Body of pancreas (tissue), 4 donors: ENCODE results near the gene FAM83F. TPM values are rescaled to one million over a fixed set of nuclear protein-coding genes. Genes with fewer than 3 reads are reported as not detected.
A peak's percentile ranks its signal among the peaks of the same experiment; 100 is the strongest.

ENCODE experiments used
- ATAC-seq: fragments of 150-250 bp; one replicate; pipeline ENCODE4 v1.9.1; 2016
- DNase-seq, 4 donors: peaks; one replicate each; pipeline ENCODE4 v3.0.0-alpha.2; 2019
- H3K27ac ChIP-seq, 4 donors: fragments of 200-600 bp; sonication (generic); 1 replicate in 3 of 4; 2 replicates in 1 of 4; pipeline versions ENCODE4 v1.5.1 to v1.6.1; 2016 to 2019; ENCODE audit warnings: mild to moderate bottlenecking in 1 of 4, mixed read lengths in 1 of 4, moderate library complexity in 1 of 4
- H3K27me3 ChIP-seq, 2 donors: fragments of 200-600 bp; sonication (generic); one replicate each; pipeline ENCODE4 v1.6.0; 2016; ENCODE audit warnings: mild to moderate bottlenecking in 1 of 2
- H3K36me3 ChIP-seq, 2 donors: fragments of 200-600 bp; sonication (generic); replicated peaks in 1 of 2; 2 replicates each; pipeline ENCODE4 v1.5.1; 2016; ENCODE audit warnings: low read depth in 2 of 2; ENCODE audit not compliant: insufficient read depth in 1 of 2
- H3K4me1 ChIP-seq: fragments of 200-600 bp; sonication (generic); one replicate; pipeline ENCODE4 v1.6.0; 2016
- H3K4me3 ChIP-seq, 2 donors: fragments of 200-600 bp; sonication (generic); 1 replicate in 1 of 2; 2 replicates in 1 of 2; pipeline ENCODE4 v1.5.1; 2016 to 2019
- H3K9me3 ChIP-seq, 3 donors: fragments of 200-600 bp; sonication (generic); 1 replicate in 2 of 3; 2 replicates in 1 of 3; pipeline ENCODE4 v1.5.1; 2016
- POLR2A ChIP-seq, 3 donors: fragments of 450-650 bp; IDR thresholded peaks; one replicate each; pipeline ENCODE4 v1.6.1; 2016; ENCODE audit warnings: antibody characterized with exemption in 3 of 3, mild to moderate bottlenecking in 2 of 3
- WGBS, 2 donors: methylation state at CpG; one replicate each; pipeline ENCODE4 v1.1.5; 2017; 5-methylcytosine and 5-hydroxymethylcytosine counted together
- intact Hi-C: fragments of 100-400 bp; cut with DNase I; formaldehyde crosslinking; loops from one replicate; pipeline ENCODE4 v1.15.1; 2023
- total RNA-seq, 2 donors: library from RNA; depleted of rRNA; stranded (reverse); fragments of >200 nt; gene quantifications; one replicate each; pipeline ENCODE4 v1.1.0, GENCODE V29; 2016
- TF ChIP-seq, protein P1 (sequence below), 7 experiments: fragments of 450-650 bp in 4 of 7; fragments of 200-600 bp in 3 of 7; sonication (generic) in 3 of 7; IDR thresholded peaks; one replicate each; pipeline ENCODE4 v1.5.1; 2016 to 2019; ENCODE audit warnings: antibody characterized with exemption in 7 of 7

Gene FAM83F
- total RNA-seq, 2 donors from 2014 or later = 8.9 to 9.1 TPM

DNA sequence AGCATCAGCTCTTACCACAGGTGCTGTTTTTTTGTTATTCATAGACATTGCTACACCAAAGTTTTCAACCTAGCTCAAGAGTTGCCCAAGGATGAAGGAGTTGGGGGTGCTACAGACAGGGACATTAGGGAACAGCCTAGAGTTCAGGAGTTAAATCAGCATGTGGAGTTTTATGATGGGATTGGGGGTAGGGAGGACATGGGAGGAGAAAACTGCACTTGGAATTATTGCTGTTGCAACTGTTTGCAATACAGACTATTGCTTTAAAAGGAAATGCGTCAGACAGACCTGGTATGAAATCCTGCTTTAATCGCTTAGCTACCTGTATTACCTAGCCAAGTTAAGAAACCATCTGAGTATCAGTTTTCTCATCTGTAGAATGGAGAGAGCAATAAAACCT is 28.3 kb upstream of the FAM83F start:
- 88% methylated on average over 2 of the region's 2 CpGs for WGBS, 2 donors
- H3K36me3 ChIP-seq = no peaks in the 10 kb centered on the region
- intact Hi-C loops = no loop called here
- ATAC-seq (no peak), DNase-seq (no peak)
- no peaks in the 10 kb centered on the region for H3K9me3 ChIP-seq
- H3K27me3 ChIP-seq = no peaks in the 10 kb centered on the region
- H3K27ac ChIP-seq = peak overlapping the region in 3 of 4 donors; percentile 60 to 67 (median 61)
- peaks cover 25% of the 10 kb centered on the region for H3K4me1 ChIP-seq
- no peak for TF ChIP-seq POLR2A (IDR thresholded peaks at IDR 0.05)
- TF ChIP-seq, protein P1, sequence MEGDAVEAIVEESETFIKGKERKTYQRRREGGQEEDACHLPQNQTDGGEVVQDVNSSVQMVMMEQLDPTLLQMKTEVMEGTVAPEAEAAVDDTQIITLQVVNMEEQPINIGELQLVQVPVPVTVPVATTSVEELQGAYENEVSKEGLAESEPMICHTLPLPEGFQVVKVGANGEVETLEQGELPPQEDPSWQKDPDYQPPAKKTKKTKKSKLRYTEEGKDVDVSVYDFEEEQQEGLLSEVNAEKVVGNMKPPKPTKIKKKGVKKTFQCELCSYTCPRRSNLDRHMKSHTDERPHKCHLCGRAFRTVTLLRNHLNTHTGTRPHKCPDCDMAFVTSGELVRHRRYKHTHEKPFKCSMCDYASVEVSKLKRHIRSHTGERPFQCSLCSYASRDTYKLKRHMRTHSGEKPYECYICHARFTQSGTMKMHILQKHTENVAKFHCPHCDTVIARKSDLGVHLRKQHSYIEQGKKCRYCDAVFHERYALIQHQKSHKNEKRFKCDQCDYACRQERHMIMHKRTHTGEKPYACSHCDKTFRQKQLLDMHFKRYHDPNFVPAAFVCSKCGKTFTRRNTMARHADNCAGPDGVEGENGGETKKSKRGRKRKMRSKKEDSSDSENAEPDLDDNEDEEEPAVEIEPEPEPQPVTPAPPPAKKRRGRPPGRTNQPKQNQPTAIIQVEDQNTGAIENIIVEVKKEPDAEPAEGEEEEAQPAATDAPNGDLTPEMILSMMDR (IDR thresholded peaks at IDR 0.05) = no peak
- no peak overlapping the region for H3K4me3 ChIP-seq

DNA sequence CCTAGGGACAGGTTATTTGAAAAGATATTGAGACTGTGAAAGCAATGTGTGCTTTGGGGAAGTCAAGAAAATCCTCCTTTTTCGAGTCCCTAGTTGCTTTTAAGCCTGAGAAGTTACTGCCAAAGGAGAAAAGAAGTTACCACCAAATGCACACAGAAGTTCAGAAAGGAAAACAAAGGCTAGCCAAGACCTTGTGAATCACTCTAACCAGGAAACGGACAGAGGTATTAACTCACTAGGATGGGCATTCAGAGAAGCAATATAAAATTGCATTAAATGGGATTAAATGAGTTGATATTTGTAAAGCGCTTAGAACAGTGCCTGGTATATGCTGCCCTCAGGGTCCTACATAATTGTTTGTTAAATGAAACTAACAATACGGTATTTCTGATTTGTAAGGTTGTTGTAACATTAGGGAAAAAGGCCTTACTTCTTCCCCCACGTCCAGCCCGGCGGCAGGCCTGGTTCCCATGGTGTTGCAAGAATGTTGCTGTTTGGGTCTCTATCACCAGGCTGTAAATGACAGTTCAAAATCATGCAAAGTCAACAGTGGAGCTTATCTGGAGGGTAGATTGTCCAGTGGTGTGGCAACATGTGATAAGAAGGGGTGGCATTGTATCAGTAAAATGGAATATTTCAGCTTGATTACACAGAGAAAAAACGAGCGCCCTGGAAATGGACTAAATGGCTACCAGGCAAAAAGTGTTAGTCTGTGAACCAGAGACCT is 27.5 kb upstream of the FAM83F start:
- H3K27me3 ChIP-seq = no peaks in the 10 kb centered on the region
- intact Hi-C loops = no loop called here
- no peak overlapping the region for H3K4me3 ChIP-seq
- DNase-seq = peak in 2 of 4 donors; percentile 27 to 29
- no peaks in the 10 kb centered on the region for H3K9me3 ChIP-seq
- peak; percentile 60 for ATAC-seq
- no peaks in the 10 kb centered on the region for H3K36me3 ChIP-seq
- peaks cover 25% of the 10 kb centered on the region for H3K4me1 ChIP-seq
- TF ChIP-seq, protein P1 (IDR thresholded peaks at IDR 0.05) = no peak
- TF ChIP-seq POLR2A (IDR thresholded peaks at IDR 0.05) = no peak
- WGBS, 2 donors = 39 to 49% methylated on average over 9 of the region's 9 CpGs
- H3K27ac ChIP-seq = peak overlapping the region in 3 of 4 donors; percentile 60 to 67 (median 61)

DNA sequence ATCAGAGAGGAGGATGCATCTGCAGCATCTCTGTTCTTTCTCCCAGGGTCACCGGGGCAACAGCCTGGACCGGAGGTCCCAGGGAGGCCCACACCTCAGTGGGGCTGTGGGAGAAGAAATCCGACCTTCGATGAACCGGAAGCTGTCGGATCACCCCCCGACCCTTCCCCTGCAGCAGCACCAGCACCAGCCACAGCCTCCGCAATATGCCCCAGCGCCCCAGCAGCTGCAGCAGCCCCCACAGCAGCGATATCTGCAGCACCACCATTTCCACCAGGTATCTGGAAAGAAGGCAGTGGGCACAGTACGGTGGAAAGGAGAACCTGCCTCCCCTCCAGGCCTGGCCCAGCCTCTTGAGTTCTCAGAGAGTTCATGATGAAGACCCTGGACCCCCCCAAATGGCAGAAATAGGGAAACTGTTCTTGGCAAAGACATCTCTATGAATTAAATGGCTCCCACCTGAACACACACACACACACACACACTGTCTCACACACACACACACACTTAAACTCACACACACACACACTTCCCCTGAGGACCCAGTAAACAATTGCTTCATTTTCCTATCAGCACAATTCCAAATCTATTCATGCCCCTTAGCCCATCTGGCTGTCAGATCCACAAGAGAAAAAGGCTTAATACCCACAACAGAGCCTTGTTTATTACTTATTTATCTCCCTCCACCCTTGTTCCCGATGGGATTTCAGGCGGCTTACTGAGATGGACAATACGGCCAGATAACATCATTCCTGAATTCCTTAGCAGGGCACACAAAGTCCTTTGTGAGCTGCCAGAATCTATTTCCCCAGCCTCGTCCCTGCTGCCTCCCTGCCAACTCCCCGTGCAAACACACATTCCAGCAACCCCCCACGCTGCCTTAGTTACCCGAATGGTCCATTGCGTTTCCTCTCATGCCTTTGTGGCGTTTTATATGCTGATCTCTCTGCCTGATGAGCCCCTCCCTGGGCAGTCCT is 26.5 kb upstream of the FAM83F start:
- intact Hi-C loops = no loop called here
- Histone ChIP-seq H3K36me3 (no peaks in the 10 kb centered on the region), H3K4me1 (peaks cover 25% of the 10 kb centered on the region), H3K9me3 (no peaks in the 10 kb centered on the region), H3K27me3 (no peaks in the 10 kb centered on the region), H3K4me3 (no peak overlapping the region), H3K27ac (peak overlapping the region in 3 of 4 donors; percentile 60 to 67 (median 61))
- TF ChIP-seq, protein P1 (IDR thresholded peaks at IDR 0.05) = no peak
- TF ChIP-seq POLR2A (IDR thresholded peaks at IDR 0.05) = no peak
- 59 to 67% methylated on average over 14 to 20 of the region's 20 CpGs for WGBS, 2 donors
- ATAC-seq = peak; percentile 82
- peak; percentile 38 to 65 (median 50) for DNase-seq

DNA sequence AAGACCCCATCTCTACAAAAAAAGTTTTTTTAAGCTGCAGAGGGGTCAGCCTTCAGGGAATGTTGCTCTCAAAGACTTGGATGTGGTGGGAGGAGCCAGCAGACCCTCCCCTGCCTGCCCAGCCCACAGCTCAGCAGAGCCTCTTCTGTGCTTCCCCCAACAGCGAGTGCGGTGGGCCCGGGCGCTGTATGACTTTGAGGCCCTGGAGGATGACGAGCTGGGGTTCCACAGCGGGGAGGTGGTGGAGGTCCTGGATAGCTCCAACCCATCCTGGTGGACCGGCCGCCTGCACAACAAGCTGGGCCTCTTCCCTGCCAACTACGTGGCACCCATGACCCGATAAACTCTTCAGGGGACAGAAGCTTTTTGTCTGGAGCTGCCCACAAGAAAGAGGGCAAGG is 24.0 kb upstream of the FAM83F start:
- DNase-seq = no peak
- intact Hi-C loops = no loop called here
- H3K27me3 ChIP-seq = no peaks in the 10 kb centered on the region
- H3K36me3 ChIP-seq = no peaks in the 10 kb centered on the region
- no peaks in the 10 kb centered on the region for H3K9me3 ChIP-seq
- WGBS, 2 donors = 95 to 96% methylated on average over 10 of the region's 10 CpGs
- TF ChIP-seq, protein P1 (IDR thresholded peaks at IDR 0.05) = no peak
- no peak for TF ChIP-seq POLR2A (IDR thresholded peaks at IDR 0.05)
- ATAC-seq = no peak
- H3K4me1 ChIP-seq = peaks cover 25% of the 10 kb centered on the region
- no peak overlapping the region for H3K27ac ChIP-seq
- H3K4me3 ChIP-seq = no peak overlapping the region
